Naive thymus-derived CD4-positive, alpha-beta T cell (primary cell): ENCODE results near the gene HDAC6. TPM values are rescaled to one million over a fixed set of nuclear protein-coding genes. Genes with fewer than 3 reads are reported as not detected.

ENCODE experiments used
- ATAC-seq: fragments of 150-1000 bp; cut with Tn5 transposase; 2 replicates; pipeline ENCODE4 v1.10.0; 2021; ENCODE audit warnings: mild to moderate bottlenecking, moderate library complexity
- CTCF ChIA-PET: fragments of 350-600 bp; sonication (Branson Sonifier 250); formaldehyde crosslinking; loops from one replicate; lab custom pipeline; 2021; ENCODE audit warnings: antibody characterized with exemption; lab: Charles Lee
- POLR2A ChIA-PET: fragments of 350-600 bp; sonication (Branson Sonifier 250); formaldehyde crosslinking; loops from one replicate; lab custom pipeline; 2021; ENCODE audit warnings: antibody characterized with exemption, inconsistent platforms; lab: Charles Lee
- DNase-seq, 9 donors: peaks; one replicate each; pipeline versions ENCODE4 v3.0.0 to v3.0.0-alpha.2; 2020 to 2022; ENCODE audit warnings: mixed read lengths in 1 of 9
- H3K27ac ChIP-seq: one replicate; pipeline ENCODE4 v1.7.0; 2013; ENCODE audit warnings: mild to moderate bottlenecking, low read depth, low read length, moderate library complexity
- H3K27me3 ChIP-seq, 2 donors: one replicate each; pipeline ENCODE4 v1.7.0; 2013; ENCODE audit warnings: low read length in 2 of 2, mild to moderate bottlenecking in 2 of 2, moderate library complexity in 2 of 2; ENCODE audit not compliant: control insufficient read depth in 2 of 2, insufficient read depth in 2 of 2
- H3K36me3 ChIP-seq, 3 experiments: 1 replicate in 2 of 3; 2 replicates in 1 of 3; pipeline ENCODE4 v1.7.0; 2013; ENCODE audit warnings: low read length in 3 of 3, mild to moderate bottlenecking in 3 of 3, moderate library complexity in 1 of 3; ENCODE audit not compliant: insufficient read depth in 3 of 3, control insufficient read depth in 2 of 3
- H3K4me1 ChIP-seq, 2 donors: one replicate each; pipeline ENCODE4 v1.7.0; 2013; ENCODE audit warnings: low read length in 2 of 2, mild to moderate bottlenecking in 2 of 2, moderate library complexity in 1 of 2; ENCODE audit not compliant: control insufficient read depth in 2 of 2, insufficient read depth in 2 of 2
- H3K4me3 ChIP-seq: 2 replicates; pipeline ENCODE4 v1.7.0; 2013; ENCODE audit warnings: mild to moderate bottlenecking, low read length
- H3K9me3 ChIP-seq, 3 experiments: 1 replicate in 2 of 3; 2 replicates in 1 of 3; pipeline ENCODE4 v1.7.0; 2013; ENCODE audit warnings: low read length in 3 of 3; ENCODE audit not compliant: control insufficient read depth in 2 of 3
- H3K27ac Mint-ChIP-seq, 9 donors: one replicate each; pipeline ENCODE4 v1.8.0; 2020 to 2022; ENCODE audit warnings: mixed read lengths in 9 of 9, mild to moderate bottlenecking in 8 of 9, moderate library complexity in 5 of 9, inconsistent platforms in 2 of 9
- H3K27me3 Mint-ChIP-seq, 5 donors: one replicate each; pipeline ENCODE4 v1.8.0; 2021 to 2022; ENCODE audit warnings: mixed read lengths in 5 of 5, mild to moderate bottlenecking in 1 of 5
- H3K36me3 Mint-ChIP-seq, 5 donors: one replicate each; pipeline ENCODE4 v1.8.0; 2020 to 2022; ENCODE audit warnings: mixed read lengths in 5 of 5, mild to moderate bottlenecking in 3 of 5, inconsistent platforms in 1 of 5
- H3K4me1 Mint-ChIP-seq, 7 donors: one replicate each; pipeline ENCODE4 v1.8.0; 2020 to 2022; ENCODE audit warnings: mixed read lengths in 7 of 7, mild to moderate bottlenecking in 3 of 7, inconsistent platforms in 1 of 7
- H3K4me3 Mint-ChIP-seq, 10 donors: one replicate each; pipeline ENCODE4 v1.8.0; 2020 to 2022; ENCODE audit warnings: mild to moderate bottlenecking in 10 of 10, mixed read lengths in 10 of 10, moderate library complexity in 6 of 10, inconsistent platforms in 2 of 10
- H3K9me3 Mint-ChIP-seq, 11 donors: one replicate each; pipeline ENCODE4 v1.8.0; 2020 to 2022; ENCODE audit warnings: mixed read lengths in 11 of 11, mild to moderate bottlenecking in 4 of 11, inconsistent platforms in 1 of 11, moderate library complexity in 1 of 11
- intact Hi-C, 2 donors: fragments of 100-400 bp; cut with micrococcal nuclease; formaldehyde crosslinking; loops; one replicate each; pipeline ENCODE4 v1.15.1; 2023
- polyA plus RNA-seq, 2 donors: library from polyadenylated mRNA; unstranded; fragments of 300-500 nt; fragmentation: Illumina TruSeq; gene quantifications; one replicate each; pipeline ENCODE4 v1.2.3, GENCODE V29; 2021
- total RNA-seq, 6 experiments: library from RNA in 5 of 6; stranded (reverse) in 5 of 6; gene quantifications; 1 replicate in 5 of 6; 2 replicates in 1 of 6; pipeline ENCODE4 v1.2.3 and lab custom pipeline; 2021 to 2026

HDAC6 gene
- total and polyA plus RNA-seq, 7 experiments from 2014 or later: 13.3 to 135 (median 87.6) TPM

GRCh38 chrX:48770296-48770695 lies 31.6 kb upstream of the HDAC6 start:
- Histone ChIP-seq H3K27ac (no peak overlapping the region), H3K36me3 (no peaks in the 10 kb centered on the region), H3K4me3 (no peak overlapping the region), H3K4me1 (no peaks in the 10 kb centered on the region), H3K9me3 (no peaks in the 10 kb centered on the region), H3K27me3 (no peaks in the 10 kb centered on the region)
- H3K36me3 Mint-ChIP-seq: no peaks in the 10 kb centered on the region
- DNase-seq (no peak), ATAC-seq (no peak)
- no peak overlapping the region for H3K27ac Mint-ChIP-seq
- H3K4me3 Mint-ChIP-seq: no peak overlapping the region
- no peaks in the 10 kb centered on the region for H3K9me3 Mint-ChIP-seq
- peaks cover 0 to 4% (median 0%) of the 10 kb centered on the region in 5 donors for H3K27me3 Mint-ChIP-seq
- intact Hi-C loops: no loop called here
- CTCF ChIA-PET: no interaction called here
- POLR2A ChIA-PET: no interaction called here
- no peaks in the 10 kb centered on the region for H3K4me1 Mint-ChIP-seq

GRCh38 chrX:48772602-48773001 lies 29.3 kb upstream of the HDAC6 start:
- intact Hi-C loops: no loop called here
- no peaks in the 10 kb centered on the region for H3K4me1 ChIP-seq
- no peaks in the 10 kb centered on the region for H3K9me3 ChIP-seq
- H3K4me1 Mint-ChIP-seq: peaks cover 0 to 1% (median 0%) of the 10 kb centered on the region in 7 donors
- DNase-seq: no peak
- no peak overlapping the region for H3K4me3 ChIP-seq
- H3K27me3 ChIP-seq: no peaks in the 10 kb centered on the region
- no peak overlapping the region for H3K27ac Mint-ChIP-seq
- ATAC-seq: no peak
- H3K4me3 Mint-ChIP-seq: no peak overlapping the region
- peaks cover 0 to 12% (median 0%) of the 10 kb centered on the region in 5 donors for H3K27me3 Mint-ChIP-seq
- no peaks in the 10 kb centered on the region for H3K9me3 Mint-ChIP-seq
- no peak overlapping the region for H3K27ac ChIP-seq
- CTCF ChIA-PET: no interaction called here
- no peaks in the 10 kb centered on the region for H3K36me3 Mint-ChIP-seq
- POLR2A ChIA-PET: no interaction called here
- H3K36me3 ChIP-seq: no peaks in the 10 kb centered on the region

- no peaks in the 10 kb centered on the region for H3K36me3 ChIP-seq
- intact Hi-C loops: no loop called here
- H3K4me3 ChIP-seq: no peak overlapping the region
- ChIA-PET POLR2A (no interaction called here), CTCF (no interaction called here)
- no peaks in the 10 kb centered on the region for H3K27me3 ChIP-seq
- no peak overlapping the region for H3K27ac Mint-ChIP-seq
- H3K4me1 Mint-ChIP-seq: peaks cover 0 to 3% (median 0%) of the 10 kb centered on the region in 7 donors
- no peaks in the 10 kb centered on the region for H3K4me1 ChIP-seq
- H3K27ac ChIP-seq: no peak overlapping the region
- H3K27me3 Mint-ChIP-seq: peaks cover 0 to 20% (median 0%) of the 10 kb centered on the region in 5 donors
- no peak for ATAC-seq
- no peaks in the 10 kb centered on the region for H3K9me3 ChIP-seq
- H3K36me3 Mint-ChIP-seq: no peaks in the 10 kb centered on the region
- no peak for DNase-seq
- no peaks in the 10 kb centered on the region for H3K9me3 Mint-ChIP-seq
- H3K4me3 Mint-ChIP-seq: no peak overlapping the region
These were observed 24.9 kb upstream of the HDAC6 start for GRCh38 chrX:48776818-48777439.

- Mint-ChIP-seq H3K27me3 (peaks cover 0 to 20% (median 0%) of the 10 kb centered on the region in 5 donors), H3K36me3 (no peaks in the 10 kb centered on the region), H3K4me3 (no peak overlapping the region), H3K27ac (no peak overlapping the region), H3K4me1 (peaks cover 0 to 3% (median 0%) of the 10 kb centered on the region in 7 donors), H3K9me3 (no peaks in the 10 kb centered on the region)
- no peaks in the 10 kb centered on the region for H3K27me3 ChIP-seq
- ChIA-PET POLR2A (no interaction called here), CTCF (no interaction called here)
- ATAC-seq: no peak
- no peaks in the 10 kb centered on the region for H3K36me3 ChIP-seq
- H3K9me3 ChIP-seq: no peaks in the 10 kb centered on the region
- no peak for DNase-seq
- H3K4me1 ChIP-seq: no peaks in the 10 kb centered on the region
- no peak overlapping the region for H3K27ac ChIP-seq
- intact Hi-C loops: no loop called here
- no peak overlapping the region for H3K4me3 ChIP-seq
These were observed 22.5 kb upstream of the HDAC6 start for GRCh38 chrX:48779399-48779798.

GRCh38 chrX:48781705-48782104 lies 20.2 kb upstream of the HDAC6 start:
- no peaks in the 10 kb centered on the region for H3K9me3 Mint-ChIP-seq
- H3K4me3 Mint-ChIP-seq: no peak overlapping the region
- H3K4me1 ChIP-seq: no peaks in the 10 kb centered on the region
- H3K27ac ChIP-seq: no peak overlapping the region
- POLR2A ChIA-PET: no interaction called here
- no peak overlapping the region for H3K4me3 ChIP-seq
- no peaks in the 10 kb centered on the region for H3K36me3 ChIP-seq
- no peak for ATAC-seq
- CTCF ChIA-PET: no interaction called here
- H3K27me3 ChIP-seq: no peaks in the 10 kb centered on the region
- H3K27ac Mint-ChIP-seq: no peak overlapping the region
- DNase-seq: no peak
- intact Hi-C loops: no loop called here
- peaks cover 0 to 3% (median 0%) of the 10 kb centered on the region in 7 donors for H3K4me1 Mint-ChIP-seq
- H3K36me3 Mint-ChIP-seq: no peaks in the 10 kb centered on the region
- H3K27me3 Mint-ChIP-seq: peaks cover 0 to 20% (median 0%) of the 10 kb centered on the region in 5 donors
- no peaks in the 10 kb centered on the region for H3K9me3 ChIP-seq

GRCh38 chrX:48782216-48782615 lies 19.7 kb upstream of the HDAC6 start:
- Mint-ChIP-seq H3K27me3 (peaks cover 0 to 21% (median 0%) of the 10 kb centered on the region in 5 donors), H3K36me3 (no peaks in the 10 kb centered on the region), H3K9me3 (no peaks in the 10 kb centered on the region), H3K27ac (no peak overlapping the region), H3K4me1 (peaks cover 0 to 2% (median 0%) of the 10 kb centered on the region in 7 donors), H3K4me3 (no peak overlapping the region)
- no peak overlapping the region for H3K4me3 ChIP-seq
- ATAC-seq: no peak
- ChIA-PET CTCF (no interaction called here), POLR2A (no interaction called here)
- H3K4me1 ChIP-seq: no peaks in the 10 kb centered on the region
- intact Hi-C loops: no loop called here
- H3K9me3 ChIP-seq: no peaks in the 10 kb centered on the region
- H3K36me3 ChIP-seq: no peaks in the 10 kb centered on the region
- H3K27me3 ChIP-seq: no peaks in the 10 kb centered on the region
- no peak for DNase-seq
- no peak overlapping the region for H3K27ac ChIP-seq

- H3K27ac Mint-ChIP-seq: no peak overlapping the region
- H3K4me3 ChIP-seq: no peak overlapping the region
- H3K9me3 ChIP-seq: no peaks in the 10 kb centered on the region
- no peaks in the 10 kb centered on the region for H3K36me3 ChIP-seq
- DNase-seq (no peak), ATAC-seq (no peak)
- POLR2A ChIA-PET: no interaction called here
- no peaks in the 10 kb centered on the region for H3K9me3 Mint-ChIP-seq
- H3K4me1 ChIP-seq: no peaks in the 10 kb centered on the region
- no peaks in the 10 kb centered on the region for H3K27me3 ChIP-seq
- peaks cover 0 to 2% (median 0%) of the 10 kb centered on the region in 7 donors for H3K4me1 Mint-ChIP-seq
- intact Hi-C loops: no loop called here
- H3K4me3 Mint-ChIP-seq: no peak overlapping the region
- CTCF ChIA-PET: no interaction called here
- H3K27ac ChIP-seq: no peak overlapping the region
- H3K27me3 Mint-ChIP-seq: peaks cover 0 to 19% (median 0%) of the 10 kb centered on the region in 5 donors
- H3K36me3 Mint-ChIP-seq: no peaks in the 10 kb centered on the region
These were observed 19.1 kb upstream of the HDAC6 start for GRCh38 chrX:48782795-48783194.
